Tibial nerve (tissue), 4 donors: Measurements from ENCODE around the gene BTN1A1. TPM values are rescaled to one million over a fixed set of nuclear protein-coding genes. Genes with fewer than 3 reads are reported as not detected.
"Not testable (repeated sequence)": the region's sequence is repeated elsewhere in the genome, so short reads cannot be mapped to it uniquely, and the experiment has no call there.

Experiments
- DNase-seq, 2 donors: peaks; one replicate each; pipeline ENCODE4 v3.0.0-alpha.2; 2019; ENCODE audit warnings: low spot score in 2 of 2
- H3K27ac ChIP-seq, 4 donors: fragments of 200-600 bp; sonication (generic) in 3 of 4; one replicate each; pipeline ENCODE4 v1.5.1; 2017 to 2019; ENCODE audit warnings: mild to moderate bottlenecking in 1 of 4
- H3K27me3 ChIP-seq, 2 donors: fragments of 200-600 bp; sonication (generic) in 1 of 2; one replicate each; pipeline versions ENCODE4 v1.5.1 to v1.6.0; 2017 to 2019
- H3K36me3 ChIP-seq, 3 donors: fragments of 200-600 bp; sonication (generic); one replicate each; pipeline ENCODE4 v1.5.1; 2018 to 2019
- H3K4me1 ChIP-seq, 4 donors: fragments of 200-600 bp; sonication (generic) in 3 of 4; one replicate each; pipeline ENCODE4 v1.5.1; 2017 to 2019
- H3K4me3 ChIP-seq, 4 donors: fragments of 200-600 bp; sonication (generic) in 3 of 4; one replicate each; pipeline ENCODE4 v1.5.1; 2017 to 2019; ENCODE audit warnings: mild to moderate bottlenecking in 1 of 4, moderate library complexity in 1 of 4
- H3K9me3 ChIP-seq, 4 donors: fragments of 200-600 bp; sonication (generic) in 3 of 4; one replicate each; pipeline ENCODE4 v1.5.1; 2017 to 2019
- CTCF ChIP-seq, 5 experiments: fragments of 200-600 bp in 3 of 5; fragments of 450-650 bp in 2 of 5; sonication (generic) in 3 of 5; IDR thresholded peaks; one replicate each; pipeline ENCODE4 v1.5.1; 2016 to 2019; ENCODE audit warnings: antibody characterized with exemption in 5 of 5, mild to moderate bottlenecking in 3 of 5, moderate library complexity in 2 of 5
- EP300 ChIP-seq, 2 donors: sonication (generic); formaldehyde crosslinking; IDR thresholded peaks; one replicate each; pipeline ENCODE4 v1.6.1; 2017; ENCODE audit warnings: antibody characterized with exemption in 2 of 2, mild to moderate bottlenecking in 1 of 2
- POLR2A ChIP-seq, 2 donors: fragments of 450-650 bp; IDR thresholded peaks; one replicate each; pipeline ENCODE4 v1.6.1; 2017; ENCODE audit warnings: antibody characterized with exemption in 2 of 2, mild to moderate bottlenecking in 2 of 2, moderate library complexity in 2 of 2
- WGBS, 2 donors: methylation state at CpG; one replicate each; pipeline ENCODE4 v1.1.5; 2018; 5-methylcytosine and 5-hydroxymethylcytosine counted together
- total RNA-seq, 4 donors: library from RNA; depleted of rRNA; stranded (reverse); fragments of >200 nt; gene quantifications; one replicate each; pipeline ENCODE4 v1.1.0, GENCODE V29; 2016

Gene BTN1A1
- total RNA-seq, 4 donors from 2014 or later = not detected

GRCh38 chr6:26538572-26538902, 38.4 kb downstream of the BTN1A1 start:
- Histone ChIP-seq H3K27me3 (no peaks in the 10 kb centered on the region), H3K27ac (peak overlapping the region; percentile 90 to 97 (median 96)), H3K9me3 (no peaks in the 10 kb centered on the region), H3K36me3 (peaks cover 0 to 7% (median 0%) of the 10 kb centered on the region in 3 donors), H3K4me1 (peaks cover 0 to 49% (median 14%) of the 10 kb centered on the region in 4 donors), H3K4me3 (peak overlapping the region; percentile 74 to 86 (median 76))
- no peak for TF ChIP-seq EP300 (IDR thresholded peaks at IDR 0.05)
- TF ChIP-seq CTCF (IDR thresholded peaks at IDR 0.05) = no peak
- TF ChIP-seq POLR2A (IDR thresholded peaks at IDR 0.05) = no peak
- WGBS, 2 donors = 0 to 1% methylated on average over 15 of the region's 15 CpGs
- no peak for DNase-seq

GRCh38 chr6:26539071-26539615, 39.0 kb downstream of the BTN1A1 start:
- no peak for DNase-seq
- no peak for TF ChIP-seq CTCF (IDR thresholded peaks at IDR 0.05)
- H3K9me3 ChIP-seq = no peaks in the 10 kb centered on the region
- peak overlapping the region; percentile 90 to 97 (median 96) for H3K27ac ChIP-seq
- peak overlapping the region; percentile 74 to 86 (median 76) for H3K4me3 ChIP-seq
- H3K36me3 ChIP-seq = peaks cover 0 to 11% (median 0%) of the 10 kb centered on the region in 3 donors
- 66 to 68% methylated on average over 16 of the region's 16 CpGs for WGBS, 2 donors
- H3K27me3 ChIP-seq = no peaks in the 10 kb centered on the region
- H3K4me1 ChIP-seq = peaks cover 0 to 44% (median 14%) of the 10 kb centered on the region in 4 donors

- H3K27me3 ChIP-seq = no peaks in the 10 kb centered on the region
- 29 to 36% methylated on average over 1 of the region's 1 CpG for WGBS, 2 donors
- DNase-seq = no peak
- no peaks in the 10 kb centered on the region for H3K9me3 ChIP-seq
- peaks cover 0 to 32% (median 11%) of the 10 kb centered on the region in 4 donors for H3K4me1 ChIP-seq
- no peak overlapping the region for H3K4me3 ChIP-seq
- H3K36me3 ChIP-seq = peaks cover 0 to 29% (median 0%) of the 10 kb centered on the region in 3 donors
- no peak overlapping the region for H3K27ac ChIP-seq
- TF ChIP-seq EP300 (IDR thresholded peaks at IDR 0.05) = no peak
- TF ChIP-seq CTCF (IDR thresholded peaks at IDR 0.05) = no peak
- no peak for TF ChIP-seq POLR2A (IDR thresholded peaks at IDR 0.05)
These were observed 41.5 kb downstream of the BTN1A1 start for GRCh38 chr6:26541579-26541978.

- no peak overlapping the region for H3K27ac ChIP-seq
- no peaks in the 10 kb centered on the region for H3K9me3 ChIP-seq
- H3K36me3 ChIP-seq = peaks cover 0 to 29% (median 0%) of the 10 kb centered on the region in 3 donors
- TF ChIP-seq POLR2A (IDR thresholded peaks at IDR 0.05) (no peak), CTCF (IDR thresholded peaks at IDR 0.05) (peak in 3 of 5 experiments; percentile 12 to 18 (median 15))
- H3K4me3 ChIP-seq = no peak overlapping the region
- peaks cover 0 to 25% (median 5%) of the 10 kb centered on the region in 4 donors for H3K4me1 ChIP-seq
- DNase-seq = no peak
- H3K27me3 ChIP-seq = no peaks in the 10 kb centered on the region
These were observed 43.9 kb downstream of the BTN1A1 start for GRCh38 chr6:26543953-26544352.

- H3K27me3 ChIP-seq = no peaks in the 10 kb centered on the region
- no peak for DNase-seq
- no peaks in the 10 kb centered on the region for H3K9me3 ChIP-seq
- TF ChIP-seq POLR2A (IDR thresholded peaks at IDR 0.05) = no peak
- peaks cover 0 to 29% (median 0%) of the 10 kb centered on the region in 3 donors for H3K36me3 ChIP-seq
- no peak overlapping the region for H3K4me3 ChIP-seq
- H3K4me1 ChIP-seq = peaks cover 0 to 19% (median 0%) of the 10 kb centered on the region in 4 donors
- no peak overlapping the region for H3K27ac ChIP-seq
These were observed 44.4 kb downstream of the BTN1A1 start for GRCh38 chr6:26544473-26544872.

GRCh38 chr6:26545627-26546026, 45.5 kb downstream of the BTN1A1 start:
- 84 to 94% methylated on average over 6 of the region's 6 CpGs for WGBS, 2 donors
- H3K27me3 ChIP-seq = no peaks in the 10 kb centered on the region

GRCh38 chr6:26547363-26547762, 47.3 kb downstream of the BTN1A1 start:
- H3K9me3 ChIP-seq, H3K27me3 ChIP-seq: not testable (repeated sequence)
- WGBS, 2 donors = 93 to 95% methylated on average over 18 of the region's 18 CpGs

More at GRCh38 chr6:26545627-26546026, 45.5 kb downstream of the BTN1A1 start:
- Histone ChIP-seq H3K27ac (no peak overlapping the region), H3K36me3 (peaks cover 0 to 29% (median 0%) of the 10 kb centered on the region in 3 donors), H3K9me3 (no peaks in the 10 kb centered on the region), H3K4me1 (peaks cover 0 to 8% (median 5%) of the 10 kb centered on the region in 4 donors), H3K4me3 (no peak overlapping the region)
- TF ChIP-seq EP300 (IDR thresholded peaks at IDR 0.05) (no peak), CTCF (IDR thresholded peaks at IDR 0.05) (no peak), POLR2A (IDR thresholded peaks at IDR 0.05) (no peak)
- no peak for DNase-seq

More at GRCh38 chr6:26547363-26547762, 47.3 kb downstream of the BTN1A1 start:
- not testable (repeated sequence) for DNase-seq, H3K27ac ChIP-seq, H3K4me3 ChIP-seq, H3K4me1 ChIP-seq
- peaks cover 0 to 28% (median 0%) of the 10 kb centered on the region in 3 donors for H3K36me3 ChIP-seq
